SK-N-SH (cell line): ENCODE data around the gene FOXA1.

ENCODE experiments used
- CTCF ChIP-seq: fragments of 200-600 bp; sonication (generic); IDR thresholded peaks from 2 replicates; pipeline ENCODE4 v1.6.1; 2017; ENCODE audit warnings: antibody characterized with exemption, mild to moderate bottlenecking, moderate library complexity
- FOXM1 ChIP-seq: IDR thresholded peaks from 2 replicates; pipeline ENCODE4 v1.4.0; 2012; ENCODE audit warnings: low read depth, mild to moderate bottlenecking
- MAX ChIP-seq: IDR thresholded peaks from 2 replicates; pipeline ENCODE4 v1.4.0; 2012; ENCODE audit warnings: low read depth
- POLR2AphosphoS5 ChIP-seq: IDR thresholded peaks from 2 replicates; pipeline ENCODE4 v1.6.1; 2012; ENCODE audit warnings: low read depth, low read length
- REST ChIP-seq: IDR thresholded peaks from 2 replicates; pipeline ENCODE4 v1.6.1; 2012; ENCODE audit warnings: mild to moderate bottlenecking, low read depth, low read length, moderate library complexity
- RFX5 ChIP-seq: IDR thresholded peaks from 2 replicates; pipeline ENCODE4 v1.6.1; 2012; ENCODE audit warnings: mild to moderate bottlenecking, improper control_type of control experiment, low read length
- YY1 ChIP-seq: IDR thresholded peaks from 2 replicates; pipeline ENCODE4 v1.4.0; 2012; ENCODE audit warnings: low read depth, mild to moderate bottlenecking

- no peak for TF ChIP-seq CTCF
- TF ChIP-seq RFX5 = no peak
- no peak for TF ChIP-seq REST
- TF ChIP-seq YY1 = no peak
- TF ChIP-seq POLR2AphosphoS5 = no peak
- no peak for TF ChIP-seq MAX
- no peak for TF ChIP-seq FOXM1
Observed at GRCh38 chr14:37592482-37593408, 2.3 kb downstream of the FOXA1 start.
